ENCODE measurements around the gene GMDS. TPM values are rescaled to one million over a fixed set of nuclear protein-coding genes. Genes with fewer than 3 reads are reported as not detected.

GMDS gene
- total and polyA plus RNA-seq, 2 donors (not counting 3 experiments of a cell fraction or from before 2014, with no cell fraction given): 9.8 to 23.5 TPM

GRCh38 chr6:2120912-2121311 is 124.5 kb downstream of the GMDS start:
- peaks cover 17% of the 10 kb centered on the region for H3K4me1 ChIP-seq (ENCODE audit: control insufficient read depth, extremely low read depth, insufficient read depth, low read length)
- intact Hi-C loops (cut with micrococcal nuclease): no loop called here
- no peaks in the 10 kb centered on the region for H3K27me3 ChIP-seq (ENCODE audit: control insufficient read depth in 2 of 2, insufficient read depth in 2 of 2, low read length in 2 of 2)
- no peak for TF ChIP-seq JUN (IDR thresholded peaks at IDR 0.05; ENCODE audit: borderline replicate concordance, insufficient read depth, insufficient read length, low read depth)
- TF ChIP-seq POLR2AphosphoS5 (IDR thresholded peaks at IDR 0.05; ENCODE audit: insufficient read depth, low read depth, low read length): no peak
- no peak for TF ChIP-seq EZH2 (IDR thresholded peaks at IDR 0.05; ENCODE audit: borderline replicate concordance, low read depth, low read length, severe bottlenecking)
- no peak for TF ChIP-seq GATA2 (IDR thresholded peaks at IDR 0.05; ENCODE audit: insufficient read depth, insufficient read length, low read depth, low read length)
- TF ChIP-seq MYC (IDR thresholded peaks at IDR 0.05; ENCODE audit: low read depth, low read length): no peak
- no peak for TF ChIP-seq POLR2A (IDR thresholded peaks at IDR 0.05; ENCODE audit: low read depth, low read length)
- TF ChIP-seq FOS (IDR thresholded peaks at IDR 0.05; ENCODE audit: borderline replicate concordance, insufficient read depth, low read length): no peak
- no peak for TF ChIP-seq CTCF (IDR thresholded peaks at IDR 0.05; ENCODE audit: extremely low read depth in 1 of 2, insufficient read depth in 1 of 2, low read depth in 1 of 2, low read length in 2 of 2)
- no peak for TF ChIP-seq MAX (IDR thresholded peaks at IDR 0.05; ENCODE audit: insufficient read depth, insufficient read length)
- H4K20me1 ChIP-seq (replicated peaks; ENCODE audit: control insufficient read depth, extremely low read depth, insufficient read depth, low read length): no peaks in the 10 kb centered on the region
- H3K79me2 ChIP-seq (ENCODE audit: control insufficient read depth, insufficient read depth, low read length): no peaks in the 10 kb centered on the region
- no peak overlapping the region for H3K4me2 ChIP-seq (ENCODE audit: insufficient read depth, low read length)
- H3K9ac ChIP-seq (replicated peaks; ENCODE audit: extremely low read depth, insufficient read depth, low read length): no peak overlapping the region
- H3K9me1 ChIP-seq (replicated peaks; ENCODE audit: control insufficient read depth, extremely low read depth, insufficient read depth, low read length): no peaks in the 10 kb centered on the region
- H3K4me3 ChIP-seq (replicated peaks in 1 of 3; ENCODE audit: insufficient read depth in 1 of 3, low read depth in 1 of 3, low read length in 3 of 3): no peak overlapping the region
- BruUV-seq (replicated peaks): no TSS peak
- dilution Hi-C loops (cut with MboI; ENCODE audit: extremely low pct_ligation_motif_present, low sequenced_read_pairs): loop anchor here (25.0 kb wide), 3 partner anchors 334 to 516 kb away; partner anchors contain the start of gene FOXC1
- no peak overlapping the region for H3K27ac ChIP-seq (ENCODE audit: insufficient read depth, low read depth, low read length)
- ChIA-PET POLR2A (no interaction called here), CTCF (interaction anchor here (0.8 to 2.1 kb wide), 4 partner anchors 10 to 88 kb away, joined by 3 to 8 read pairs (median 4); no protein-coding TSS in a partner anchor)
- no peaks in the 10 kb centered on the region for H3K9me3 ChIP-seq (replicated peaks; ENCODE audit: control insufficient read depth, insufficient read depth, low read length)
- DNase-seq (ENCODE audit: low read depth, low spot score) (no peak), FAIRE-seq (no peak)
- H3K36me3 ChIP-seq (ENCODE audit: control insufficient read depth in 2 of 2, extremely low read depth in 1 of 2, insufficient read depth in 2 of 2, low read length in 2 of 2): no peaks in the 10 kb centered on the region
- no peak overlapping the region for H2AFZ ChIP-seq (ENCODE audit: low read depth, low read length)

Data from endothelial cell of umbilical vein (primary cell).